Pulmonary artery endothelial cell (primary cell): ENCODE measurements around the gene NDUFS4. TPM values are rescaled to one million over a fixed set of nuclear protein-coding genes. Genes with fewer than 3 reads are reported as not detected.
A peak's percentile ranks its signal among the peaks of the same experiment; 100 is the strongest.
"Not testable (repeated sequence)": the region's sequence is repeated elsewhere in the genome, so short reads cannot be mapped to it uniquely, and the experiment has no call there.

Source experiments
- DNase-seq: peaks from one replicate; pipeline ENCODE4 v3.0.0-alpha.2; 2011; ENCODE audit warnings: low read depth, low spot score
- total RNA-seq: library from RNA; depleted of rRNA; stranded (reverse); fragments of >200 nt; gene quantifications from 2 replicates; pipeline ENCODE4 v1.2.3, GENCODE V29; 2014

The NDUFS4 gene
- total RNA-seq, 1 donor from 2014 or later, result 118 TPM

GRCh38 chr5:53660573-53660972 is 100.1 kb downstream of the NDUFS4 start:
- DNase-seq, result not testable (repeated sequence)

GRCh38 chr5:53665313-53665712 is 104.9 kb downstream of the NDUFS4 start:
- not testable (repeated sequence) for DNase-seq

- DNase-seq, result no peak
Measured at GRCh38 chr5:53667621-53668020, 107.2 kb downstream of the NDUFS4 start.

- no peak for DNase-seq
Measured at GRCh38 chr5:53671447-53671846, 111.0 kb downstream of the NDUFS4 start.

- no peak for DNase-seq
Measured at GRCh38 chr5:53674121-53674520, 113.7 kb downstream of the NDUFS4 start.

GRCh38 chr5:53677632-53678031 is 117.2 kb downstream of the NDUFS4 start:
- no peak for DNase-seq

GRCh38 chr5:53678981-53679660 is 118.7 kb downstream of the NDUFS4 start:
- DNase-seq, result no peak

GRCh38 chr5:53681079-53681478 is 120.6 kb downstream of the NDUFS4 start:
- DNase-seq, result no peak

- no peak for DNase-seq
Measured at GRCh38 chr5:53691014-53691413, 130.6 kb downstream of the NDUFS4 start.

GRCh38 chr5:53694520-53695022 is 134.1 kb downstream of the NDUFS4 start:
- DNase-seq, result no peak

- DNase-seq, result not testable (repeated sequence)
Measured at GRCh38 chr5:53710405-53710804, 150.0 kb downstream of the NDUFS4 start.

GRCh38 chr5:53712327-53712726 is 151.9 kb downstream of the NDUFS4 start:
- no peak for DNase-seq

- DNase-seq, result no peak
Measured at GRCh38 chr5:53713978-53714666, 153.7 kb downstream of the NDUFS4 start.

- DNase-seq, result no peak
Measured at GRCh38 chr5:53714667-53715010, 154.2 kb downstream of the NDUFS4 start.

GRCh38 chr5:53726121-53726520 is 165.7 kb downstream of the NDUFS4 start:
- no peak for DNase-seq

- DNase-seq, result peak; percentile 94
Measured at GRCh38 chr5:53730943-53731342, 170.5 kb downstream of the NDUFS4 start.

Other genes with a start within 250 kb of the NDUFS4 start
- 1.4 and 63.4 TPM in 2 replicates for gene FST, start 80.0 kb upstream of the NDUFS4 start, total RNA-seq